Loucy (cell line): ENCODE measurements around the gene MNT.
"Not testable (repeated sequence)": the region's sequence is repeated elsewhere in the genome, so short reads cannot be mapped to it uniquely, and the experiment has no call there.

ENCODE experiments used
- H2AFZ ChIP-seq: fragments of 200-600 bp; sonication (generic); 2 replicates; pipeline ENCODE4 v1.6.0; 2016; ENCODE audit warnings: antibody characterized with exemption, mild to moderate bottlenecking, low read length, moderate library complexity
- H3F3A ChIP-seq: fragments of 200-600 bp; 2 replicates; pipeline ENCODE4 v1.6.0; 2016; ENCODE audit warnings: antibody characterized with exemption, low read depth, mild to moderate bottlenecking
- H3K27me3 ChIP-seq: fragments of 200-600 bp; sonication (generic); 2 replicates; pipeline ENCODE4 v1.6.1; 2014; ENCODE audit warnings: low read length, mild to moderate bottlenecking; ENCODE audit not compliant: insufficient read depth, poor library complexity, severe bottlenecking
- H3K36me3 ChIP-seq: fragments of 200-600 bp; sonication (generic); 2 replicates; pipeline ENCODE4 v1.6.1; 2016; ENCODE audit warnings: low read length; ENCODE audit not compliant: insufficient read depth
- H3K4me1 ChIP-seq: fragments of 200-600 bp; sonication (generic); 2 replicates; pipeline ENCODE4 v1.5.1; 2014; ENCODE audit warnings: low read length, mild to moderate bottlenecking; ENCODE audit not compliant: insufficient read depth, poor library complexity, severe bottlenecking
- H3K4me2 ChIP-seq: fragments of 200-600 bp; sonication (generic); 2 replicates; pipeline ENCODE4 v1.6.0; 2014; ENCODE audit warnings: antibody characterized with exemption, low read length, low read depth, mild to moderate bottlenecking; ENCODE audit not compliant: poor library complexity, severe bottlenecking
- H3K4me3 ChIP-seq: fragments of 200-600 bp; sonication (generic); 2 replicates; pipeline ENCODE4 v1.5.1; 2014; ENCODE audit warnings: low read length, mild to moderate bottlenecking, mixed read lengths; ENCODE audit not compliant: poor library complexity, severe bottlenecking
- H3K79me2 ChIP-seq: fragments of 200-600 bp; sonication (generic); 2 replicates; pipeline ENCODE4 v1.6.1; 2014; ENCODE audit warnings: low read length; ENCODE audit not compliant: insufficient read depth
- H3K9ac ChIP-seq: fragments of 200-600 bp; sonication (generic); 2 replicates; pipeline ENCODE4 v1.6.0; 2014; ENCODE audit warnings: mild to moderate bottlenecking, low read depth, low read length, moderate library complexity; ENCODE audit not compliant: poor library complexity, severe bottlenecking
- H3K9me2 ChIP-seq: fragments of 200-600 bp; sonication (generic); replicated peaks from 2 replicates; pipeline ENCODE4 v1.6.1; 2016; ENCODE audit warnings: low read depth, low read length, mixed read lengths
- H3K9me3 ChIP-seq: fragments of 200-600 bp; sonication (generic); 2 replicates; pipeline ENCODE4 v1.6.1; 2014; ENCODE audit warnings: mild to moderate bottlenecking, antibody characterized with exemption, low read length, low read depth; ENCODE audit not compliant: insufficient read depth
- H4K20me1 ChIP-seq: fragments of 200-600 bp; sonication (generic); 2 replicates; pipeline ENCODE4 v1.6.0; 2014; ENCODE audit warnings: antibody characterized with exemption, low read length, mild to moderate bottlenecking; ENCODE audit not compliant: insufficient read depth, poor library complexity, severe bottlenecking
- CTCF ChIP-seq: fragments of 200-600 bp; sonication (generic); conservative IDR thresholded peaks from 2 replicates; pipeline ENCODE4 v1.5.1; 2014; ENCODE audit warnings: mild to moderate bottlenecking, antibody characterized with exemption, low read length
- EZH2phosphoT487 ChIP-seq: fragments of 200-600 bp; IDR thresholded peaks from 2 replicates; pipeline ENCODE4 v1.6.1; 2018; ENCODE audit warnings: antibody characterized with exemption, mild to moderate bottlenecking, moderate library complexity, borderline replicate concordance

Gene MNT

GRCh38 chr17:2400877-2401425 lies at the start of gene MNT:
Gene MNT, minus strand, starts transcription at chr17:2401060. Its CDS starts 348 bp downstream, at chr17:2400712.
- Histone ChIP-seq H3K36me3 (no peaks in the 10 kb centered on the region), H2AFZ (peak within 1 kb of the TSS; percentile 83), H3K9ac (peak within 1 kb of the TSS; percentile 91), H3K4me2 (peak within 1 kb of the TSS; percentile 100), H3K4me3 (peak within 1 kb of the TSS; percentile 99), H3K79me2 (peaks cover 38% of the 10 kb centered on the region), H3F3A (no peaks in the 10 kb centered on the region), H3K9me3 (no peaks in the 10 kb centered on the region), H4K20me1 (peaks cover 38% of the 10 kb centered on the region), H3K27me3 (no peaks in the 10 kb centered on the region), H3K9me2 (no peaks in the 10 kb centered on the region), H3K4me1 (peaks cover 46% of the 10 kb centered on the region)
- TF ChIP-seq CTCF = no peak
- TF ChIP-seq EZH2phosphoT487 = no peak

GRCh38 chr17:2450016-2450650 lies 49.3 kb upstream of the MNT start:
- Histone ChIP-seq H3K9me3 (peaks cover 5% of the 10 kb centered on the region; the same call in 1 of the 2 replicates), H3F3A (no peaks in the 10 kb centered on the region), H3K27me3 (no peaks in the 10 kb centered on the region), H3K4me3 (no peak overlapping the region), H3K9me2 (no peaks in the 10 kb centered on the region), H3K79me2 (no peaks in the 10 kb centered on the region), H3K4me1 (no peaks in the 10 kb centered on the region), H3K9ac (no peak overlapping the region), H4K20me1 (no peaks in the 10 kb centered on the region), H2AFZ (no peak overlapping the region), H3K36me3 (0 out of 2 replicates have a peak, but pooled peaks cover 6% of the 10 kb centered on the region), H3K4me2 (no peak overlapping the region)
- TF ChIP-seq CTCF (no peak), EZH2phosphoT487 (no peak)

- Histone ChIP-seq H4K20me1 (no peaks in the 10 kb centered on the region), H3K79me2 (no peaks in the 10 kb centered on the region), H3K36me3 (0 out of 2 replicates have a peak, but pooled peaks cover 6% of the 10 kb centered on the region), H3K27me3 (no peaks in the 10 kb centered on the region), H2AFZ (no peak overlapping the region), H3K9me2 (no peaks in the 10 kb centered on the region), H3F3A (no peaks in the 10 kb centered on the region), H3K9ac (no peak overlapping the region), H3K4me3 (no peak overlapping the region), H3K4me1 (no peaks in the 10 kb centered on the region), H3K4me2 (no peak overlapping the region), H3K9me3 (peaks cover 5% of the 10 kb centered on the region; the same call in 1 of the 2 replicates)
- TF ChIP-seq EZH2phosphoT487 (no peak), CTCF (no peak)
These were observed 48.6 kb upstream of the MNT start for GRCh38 chr17:2449486-2449885.

- H3F3A ChIP-seq, H3K9me3 ChIP-seq, H2AFZ ChIP-seq, H3K4me2 ChIP-seq, H3K36me3 ChIP-seq, H3K27me3 ChIP-seq, H3K79me2 ChIP-seq, H4K20me1 ChIP-seq, H3K4me3 ChIP-seq, H3K9ac ChIP-seq, H3K9me2 ChIP-seq, H3K4me1 ChIP-seq: not testable (repeated sequence)
These were observed 46.6 kb upstream of the MNT start for GRCh38 chr17:2447479-2447878.
